ENCODE data around the gene SLX4.

SLX4 gene

DNA sequence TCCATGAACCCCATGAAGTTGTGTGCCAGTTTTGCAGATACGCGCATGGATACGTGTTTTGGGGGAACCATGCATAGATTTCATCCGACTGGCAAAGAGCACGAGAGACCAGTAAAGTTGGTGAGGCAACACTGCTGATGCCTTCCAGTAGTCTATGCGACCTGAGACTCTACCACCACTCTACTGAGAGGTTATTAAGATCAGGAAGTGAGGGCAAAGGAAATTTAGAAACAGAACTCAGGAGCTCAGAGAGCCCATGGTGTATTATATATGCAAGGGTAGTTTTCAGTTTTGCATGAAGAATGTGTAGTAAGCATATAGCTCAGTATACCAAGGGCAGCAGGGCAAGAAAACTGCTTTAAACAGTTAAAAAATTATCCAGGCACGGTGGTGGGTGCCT, 4.2 kb downstream of the SLX4 start:
- no peak overlapping the region for H3K4me3 ChIP-seq (ENCODE audit: low read depth, low read length)
- DNase-seq (ENCODE audit: low read depth), result no peak
- TF ChIP-seq, protein P1, sequence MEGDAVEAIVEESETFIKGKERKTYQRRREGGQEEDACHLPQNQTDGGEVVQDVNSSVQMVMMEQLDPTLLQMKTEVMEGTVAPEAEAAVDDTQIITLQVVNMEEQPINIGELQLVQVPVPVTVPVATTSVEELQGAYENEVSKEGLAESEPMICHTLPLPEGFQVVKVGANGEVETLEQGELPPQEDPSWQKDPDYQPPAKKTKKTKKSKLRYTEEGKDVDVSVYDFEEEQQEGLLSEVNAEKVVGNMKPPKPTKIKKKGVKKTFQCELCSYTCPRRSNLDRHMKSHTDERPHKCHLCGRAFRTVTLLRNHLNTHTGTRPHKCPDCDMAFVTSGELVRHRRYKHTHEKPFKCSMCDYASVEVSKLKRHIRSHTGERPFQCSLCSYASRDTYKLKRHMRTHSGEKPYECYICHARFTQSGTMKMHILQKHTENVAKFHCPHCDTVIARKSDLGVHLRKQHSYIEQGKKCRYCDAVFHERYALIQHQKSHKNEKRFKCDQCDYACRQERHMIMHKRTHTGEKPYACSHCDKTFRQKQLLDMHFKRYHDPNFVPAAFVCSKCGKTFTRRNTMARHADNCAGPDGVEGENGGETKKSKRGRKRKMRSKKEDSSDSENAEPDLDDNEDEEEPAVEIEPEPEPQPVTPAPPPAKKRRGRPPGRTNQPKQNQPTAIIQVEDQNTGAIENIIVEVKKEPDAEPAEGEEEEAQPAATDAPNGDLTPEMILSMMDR (IDR thresholded peaks at IDR 0.05; ENCODE audit: control insufficient read depth, extremely low read depth, insufficient read depth), result no peak

DNA sequence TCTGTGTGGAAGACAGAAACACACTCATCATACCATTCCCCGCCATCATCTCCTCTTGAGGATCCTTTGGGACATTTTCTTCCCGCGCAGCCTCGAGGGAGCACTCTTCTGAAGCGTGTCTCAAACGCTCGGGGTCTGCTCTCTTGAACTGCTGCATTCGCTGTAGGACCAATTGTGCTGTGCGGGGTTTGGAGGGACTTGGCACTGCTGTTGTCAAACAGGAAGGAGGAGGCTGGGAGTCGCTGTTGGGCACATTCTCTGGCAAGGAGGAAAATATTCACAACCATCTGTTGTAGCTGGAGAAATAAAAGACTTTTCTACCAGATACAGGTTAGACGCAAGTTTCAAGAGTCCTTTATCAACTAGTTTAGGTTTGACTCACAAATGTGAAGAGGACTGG, 5.0 kb downstream of the SLX4 start:
- DNase-seq (ENCODE audit: low read depth), result no peak
- no peak overlapping the region for H3K4me3 ChIP-seq (ENCODE audit: low read depth, low read length)
- TF ChIP-seq, protein P1 (IDR thresholded peaks at IDR 0.05; ENCODE audit: control insufficient read depth, extremely low read depth, insufficient read depth), result no peak

DNA sequence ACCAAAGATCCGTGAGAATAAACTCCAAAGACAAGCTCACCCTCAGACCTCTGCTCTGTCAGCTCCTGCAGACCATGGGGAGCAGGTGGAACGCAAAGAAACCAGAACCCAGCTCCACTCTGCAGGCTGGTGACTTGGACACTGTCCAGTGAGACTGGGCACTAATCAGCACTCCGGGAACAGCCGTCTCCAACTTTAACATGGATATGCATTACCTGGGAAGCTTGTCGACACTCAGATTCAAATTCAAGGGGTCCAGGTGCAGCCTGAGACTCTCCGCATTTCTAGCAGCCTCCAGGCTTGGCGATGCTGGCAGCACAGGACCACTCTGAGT, 9.1 kb downstream of the SLX4 start:
- no peak overlapping the region for H3K4me3 ChIP-seq (ENCODE audit: low read depth, low read length)
- no peak for DNase-seq (ENCODE audit: low read depth)
- TF ChIP-seq, protein P1 (IDR thresholded peaks at IDR 0.05; ENCODE audit: control insufficient read depth, extremely low read depth, insufficient read depth), result no peak

DNA sequence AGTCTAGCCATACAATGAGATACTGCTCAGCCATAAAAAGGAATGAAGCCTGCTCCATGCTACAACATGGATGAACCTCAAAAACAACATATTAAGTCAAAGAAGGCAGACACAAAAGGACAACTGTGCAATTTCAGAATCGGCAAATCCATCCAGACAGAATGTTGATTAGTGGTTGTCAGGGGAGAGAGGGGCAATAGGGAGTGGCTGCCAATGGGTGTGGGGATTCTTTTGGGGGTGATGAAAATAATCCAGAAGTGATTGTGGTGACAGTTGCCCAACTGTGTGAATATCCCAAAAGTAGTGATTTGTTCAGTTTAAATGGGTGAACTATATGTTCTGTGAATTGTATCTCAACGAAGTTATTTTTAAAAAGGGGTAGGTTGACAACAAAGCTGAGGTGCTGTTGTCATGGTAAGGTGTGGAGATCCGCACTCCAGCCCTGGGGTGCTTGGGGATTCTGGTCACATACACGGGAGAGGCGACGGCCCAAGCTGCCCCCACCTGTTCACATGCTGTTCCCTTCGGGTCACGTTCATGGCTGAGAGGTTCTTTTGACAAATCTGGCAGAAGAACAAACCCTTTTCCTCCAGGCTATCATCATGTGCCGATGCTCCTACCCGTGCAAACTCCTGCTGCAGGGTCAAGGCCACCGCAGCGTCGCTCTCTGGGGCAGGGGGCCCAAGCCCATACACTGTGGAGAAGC, 9.6 kb downstream of the SLX4 start:
- TF ChIP-seq, protein P1 (IDR thresholded peaks at IDR 0.05; ENCODE audit: control insufficient read depth, extremely low read depth, insufficient read depth), result no peak
- H3K4me3 ChIP-seq (ENCODE audit: low read depth, low read length), result no peak overlapping the region
- DNase-seq (ENCODE audit: low read depth), result no peak

DNA sequence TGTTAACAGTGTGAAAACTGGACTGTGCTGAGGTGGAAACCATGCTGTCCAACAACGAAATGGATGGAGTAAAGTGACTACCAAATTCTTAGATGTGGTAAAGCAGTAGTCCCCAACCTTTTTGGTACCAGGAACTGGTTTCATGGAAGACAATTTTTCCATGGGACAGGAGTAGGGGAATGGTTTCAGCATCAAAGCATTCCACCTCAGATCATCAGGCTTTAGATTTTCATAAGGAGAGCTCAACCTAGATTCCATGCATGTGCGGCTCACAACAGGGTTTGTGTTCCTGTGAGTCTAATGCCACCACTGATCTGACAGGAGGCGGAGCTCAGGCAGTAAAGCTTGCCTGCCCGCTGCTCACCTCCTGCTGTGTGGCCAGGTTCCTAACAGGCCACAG, 11.5 kb downstream of the SLX4 start:
- no peak for DNase-seq (ENCODE audit: low read depth)
- H3K4me3 ChIP-seq (ENCODE audit: low read depth, low read length), result no peak overlapping the region
- TF ChIP-seq, protein P1 (IDR thresholded peaks at IDR 0.05; ENCODE audit: control insufficient read depth, extremely low read depth, insufficient read depth), result no peak

DNA sequence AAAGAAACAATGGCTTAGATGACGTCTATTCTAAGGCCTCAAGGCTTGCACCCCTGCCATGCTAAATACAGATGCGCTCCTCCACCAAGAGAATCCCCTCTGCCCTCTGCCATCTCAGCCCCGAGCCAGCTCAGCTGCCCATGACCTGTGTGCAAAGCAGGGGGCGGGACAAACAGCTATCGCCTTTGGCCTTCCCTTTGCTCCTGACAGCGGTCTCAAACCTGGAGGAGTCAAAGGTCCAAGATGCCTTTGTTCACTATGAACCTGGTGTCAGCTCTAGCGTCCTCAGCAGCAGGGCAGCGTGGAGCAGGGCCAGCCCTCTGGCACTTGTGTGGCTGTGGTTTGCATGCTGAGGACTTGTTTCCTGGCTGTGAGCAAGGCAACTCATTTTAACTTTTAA, 12.3 kb downstream of the SLX4 start:
- TF ChIP-seq, protein P1 (IDR thresholded peaks at IDR 0.05; ENCODE audit: control insufficient read depth, extremely low read depth, insufficient read depth), result no peak
- DNase-seq (ENCODE audit: low read depth), result no peak
- no peak overlapping the region for H3K4me3 ChIP-seq (ENCODE audit: low read depth, low read length)

DNA sequence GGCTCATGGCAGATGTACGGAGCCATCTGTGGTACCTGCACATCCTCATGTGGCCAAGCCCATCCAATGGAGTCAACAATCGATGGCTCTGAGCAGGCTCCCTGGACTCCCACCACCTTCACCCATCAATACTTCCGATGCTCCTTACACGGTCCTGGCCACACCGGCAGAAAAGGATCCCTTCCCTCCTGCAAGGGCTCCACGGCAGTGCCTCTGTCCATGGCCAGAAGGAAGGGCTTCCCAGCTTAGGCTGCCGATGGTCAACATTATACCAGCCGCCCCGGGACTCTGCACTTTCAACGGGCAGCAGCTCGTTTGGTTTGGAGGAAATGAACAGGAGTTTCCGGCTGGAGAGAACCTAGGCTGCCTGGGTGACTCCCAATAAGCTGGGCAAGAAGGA, 13.2 kb downstream of the SLX4 start:
- no peak for DNase-seq (ENCODE audit: low read depth)
- TF ChIP-seq, protein P1 (IDR thresholded peaks at IDR 0.05; ENCODE audit: control insufficient read depth, extremely low read depth, insufficient read depth), result no peak
- no peak overlapping the region for H3K4me3 ChIP-seq (ENCODE audit: low read depth, low read length)

Data from LNCaP clone FGC (cell line).